Measurements from ENCODE around the gene CMTM5.
A peak's percentile ranks its signal among the peaks of the same experiment; 100 is the strongest.

Gene CMTM5

DNA sequence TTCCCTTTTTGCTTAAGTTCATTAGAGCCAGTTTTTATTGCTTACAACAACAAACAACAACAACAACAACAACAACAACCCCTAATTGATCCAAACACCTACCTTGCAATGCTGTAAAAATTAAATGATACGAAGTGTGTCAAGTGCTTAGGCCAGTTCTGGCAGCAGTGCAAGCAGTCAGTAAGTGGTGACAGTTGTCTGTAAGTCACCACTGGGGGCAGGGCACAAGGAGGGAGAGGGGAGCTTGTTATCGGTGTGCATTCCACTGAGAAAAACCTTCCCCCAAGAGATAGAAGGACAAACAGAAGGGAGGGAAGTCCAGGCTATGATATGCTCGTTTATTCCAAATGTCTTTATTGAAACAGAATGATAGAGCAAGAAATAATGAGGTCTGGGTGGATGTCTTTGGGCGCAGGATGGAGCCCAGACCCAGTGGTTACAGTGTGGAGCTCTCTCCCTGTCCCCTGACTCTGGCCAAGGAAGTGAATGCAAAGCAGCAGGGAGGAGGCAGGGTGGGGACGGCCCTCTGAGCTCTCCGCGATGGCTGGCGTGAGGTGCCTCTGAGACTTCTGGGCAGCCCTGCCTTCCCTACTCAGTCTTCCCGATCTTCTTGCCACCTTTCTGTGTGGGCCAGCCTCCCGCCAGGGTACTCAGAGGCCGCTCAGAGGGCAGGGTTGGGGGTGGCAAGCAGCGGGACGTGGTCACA is 30.7 kb upstream of the CMTM5 start:
- no peak for DNase-seq
- no peaks in the 10 kb centered on the region for H3K9me3 ChIP-seq

DNA sequence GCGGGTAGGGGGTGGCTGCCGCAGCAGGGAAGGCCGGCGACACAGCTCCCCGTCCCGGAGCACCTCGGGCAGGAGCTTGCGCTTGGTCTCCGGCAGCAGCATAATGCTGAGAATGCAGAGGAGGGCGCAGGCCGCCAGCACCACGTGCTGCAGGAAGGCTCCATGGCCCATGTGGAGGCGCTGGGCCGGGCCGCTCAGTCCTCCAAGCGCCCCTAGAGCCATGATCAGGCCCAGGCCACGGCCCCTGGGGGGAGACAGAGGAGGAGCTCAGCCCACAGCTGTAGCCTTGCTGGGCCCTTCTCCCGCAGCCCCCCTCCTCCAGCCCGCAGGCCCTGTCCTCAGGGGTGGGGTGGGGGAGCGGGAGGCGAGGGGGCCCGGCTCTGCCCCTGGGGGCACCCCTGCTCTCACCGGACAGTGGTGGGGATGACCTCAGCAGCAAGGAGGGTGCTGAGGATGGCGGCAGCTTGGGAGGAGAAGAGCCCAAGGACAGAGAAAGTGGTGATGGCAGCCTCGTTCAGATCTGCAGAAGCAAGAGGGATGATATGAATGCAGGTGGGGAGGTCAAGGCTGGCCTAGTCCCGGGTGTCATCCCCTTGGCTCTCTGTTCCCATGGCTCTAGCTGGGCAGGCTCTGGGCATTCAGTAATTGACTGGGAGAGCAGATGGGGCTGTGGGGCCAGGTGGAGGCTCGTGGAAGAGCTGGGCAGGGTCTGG is 30.0 kb upstream of the CMTM5 start:
- no peaks in the 10 kb centered on the region for H3K9me3 ChIP-seq
- DNase-seq, result no peak
- H3K36me3 ChIP-seq, result no peaks in the 10 kb centered on the region
- H3K4me1 ChIP-seq, result peaks cover 3% of the 10 kb centered on the region; the same call in 1 of the 2 replicates
- H3K4me3 ChIP-seq (ENCODE audit: low read depth, low read length), result no peak overlapping the region
- H3K27me3 ChIP-seq, result no peaks in the 10 kb centered on the region; the same call in 1 of the 2 replicates
- TF ChIP-seq, protein P1, sequence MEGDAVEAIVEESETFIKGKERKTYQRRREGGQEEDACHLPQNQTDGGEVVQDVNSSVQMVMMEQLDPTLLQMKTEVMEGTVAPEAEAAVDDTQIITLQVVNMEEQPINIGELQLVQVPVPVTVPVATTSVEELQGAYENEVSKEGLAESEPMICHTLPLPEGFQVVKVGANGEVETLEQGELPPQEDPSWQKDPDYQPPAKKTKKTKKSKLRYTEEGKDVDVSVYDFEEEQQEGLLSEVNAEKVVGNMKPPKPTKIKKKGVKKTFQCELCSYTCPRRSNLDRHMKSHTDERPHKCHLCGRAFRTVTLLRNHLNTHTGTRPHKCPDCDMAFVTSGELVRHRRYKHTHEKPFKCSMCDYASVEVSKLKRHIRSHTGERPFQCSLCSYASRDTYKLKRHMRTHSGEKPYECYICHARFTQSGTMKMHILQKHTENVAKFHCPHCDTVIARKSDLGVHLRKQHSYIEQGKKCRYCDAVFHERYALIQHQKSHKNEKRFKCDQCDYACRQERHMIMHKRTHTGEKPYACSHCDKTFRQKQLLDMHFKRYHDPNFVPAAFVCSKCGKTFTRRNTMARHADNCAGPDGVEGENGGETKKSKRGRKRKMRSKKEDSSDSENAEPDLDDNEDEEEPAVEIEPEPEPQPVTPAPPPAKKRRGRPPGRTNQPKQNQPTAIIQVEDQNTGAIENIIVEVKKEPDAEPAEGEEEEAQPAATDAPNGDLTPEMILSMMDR (IDR thresholded peaks at IDR 0.05; ENCODE audit: low read depth, low read length), result no peak

More for the DNA sequence above, 30.7 kb upstream of the CMTM5 start:
- no peaks in the 10 kb centered on the region; the same call in 1 of the 2 replicates for H3K27me3 ChIP-seq
- no peaks in the 10 kb centered on the region for H3K4me1 ChIP-seq
- TF ChIP-seq, protein P1 (IDR thresholded peaks at IDR 0.05; ENCODE audit: low read depth, low read length), result peak; percentile 10; the same call in 1 of the 2 replicates
- H3K4me3 ChIP-seq (ENCODE audit: low read depth, low read length), result no peak overlapping the region
- no peaks in the 10 kb centered on the region for H3K36me3 ChIP-seq

DNA sequence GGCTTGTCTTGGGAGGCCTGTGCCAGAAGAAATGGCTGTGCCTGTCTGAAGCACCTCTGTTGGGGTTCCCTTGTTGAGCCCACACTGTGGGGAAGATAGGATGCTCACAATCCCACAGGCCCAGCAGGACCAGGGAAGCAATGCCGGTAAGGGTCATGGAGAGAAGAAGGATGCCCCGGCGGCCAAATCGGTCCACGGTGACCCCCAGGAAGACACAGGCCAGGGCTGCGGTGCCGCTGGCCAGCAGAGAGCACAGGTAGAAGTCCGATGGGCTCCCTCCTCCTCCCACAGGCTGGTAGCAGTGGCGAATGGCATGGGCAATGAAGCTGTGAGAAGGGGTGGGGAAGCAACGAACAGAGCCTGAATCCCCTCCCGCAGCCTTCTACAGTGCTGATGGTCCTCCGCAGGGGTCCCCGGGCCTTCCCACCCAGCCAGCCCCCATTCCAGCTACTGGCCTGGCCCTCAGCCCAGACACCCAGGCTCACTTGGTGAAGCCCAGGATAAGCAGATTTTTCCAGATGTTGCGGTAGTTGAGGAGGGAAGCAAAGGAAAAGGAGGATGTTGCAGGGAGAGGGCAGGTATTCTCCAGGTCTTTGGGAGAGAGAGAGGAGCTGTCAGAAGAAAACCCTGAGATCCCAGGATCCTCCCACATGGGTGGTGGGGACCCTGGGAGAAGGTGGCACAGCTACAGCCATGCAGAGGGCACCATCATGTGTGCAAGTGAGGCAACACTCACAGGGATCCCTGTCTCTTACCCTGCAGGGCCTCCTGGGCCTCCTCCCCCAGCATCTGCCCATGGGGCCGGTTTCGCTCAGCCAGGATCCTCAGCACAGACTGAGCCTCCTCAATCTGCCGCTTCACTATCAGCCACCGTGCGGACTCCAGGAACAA is 29.2 kb upstream of the CMTM5 start:
- DNase-seq, result no peak
- Histone ChIP-seq H3K4me1 (peaks cover 3% of the 10 kb centered on the region; the same call in 1 of the 2 replicates), H3K4me3 (ENCODE audit: low read depth, low read length) (no peak overlapping the region), H3K9me3 (no peaks in the 10 kb centered on the region), H3K27me3 (no peaks in the 10 kb centered on the region; the same call in 1 of the 2 replicates), H3K36me3 (no peaks in the 10 kb centered on the region)
- TF ChIP-seq, protein P1 (IDR thresholded peaks at IDR 0.05; ENCODE audit: low read depth, low read length), result no peak

DNA sequence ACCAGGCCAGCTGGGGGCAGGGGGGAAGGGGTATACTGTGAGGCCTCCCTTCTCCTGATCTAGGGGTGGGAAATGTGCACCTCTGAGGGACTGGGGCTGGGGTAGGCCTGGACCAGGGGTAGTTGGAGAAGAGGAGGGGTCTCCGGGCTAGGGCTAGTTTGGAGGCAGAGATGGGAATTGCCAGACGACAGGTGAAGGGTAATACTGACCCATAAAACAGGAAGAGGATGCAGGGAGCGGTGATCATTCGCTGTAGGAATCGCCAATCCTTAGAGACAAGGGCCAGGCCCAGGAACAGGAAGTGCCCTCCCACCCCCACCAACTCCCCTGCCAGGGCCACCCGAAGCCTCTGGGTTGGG is 28.6 kb upstream of the CMTM5 start:
- DNase-seq, result no peak
- Histone ChIP-seq H3K36me3 (no peaks in the 10 kb centered on the region), H3K27me3 (no peaks in the 10 kb centered on the region), H3K9me3 (no peaks in the 10 kb centered on the region), H3K4me1 (peaks cover 3% of the 10 kb centered on the region; the same call in 1 of the 2 replicates), H3K4me3 (ENCODE audit: low read depth, low read length) (no peak overlapping the region)
- TF ChIP-seq, protein P1 (IDR thresholded peaks at IDR 0.05; ENCODE audit: low read depth, low read length), result no peak

DNA sequence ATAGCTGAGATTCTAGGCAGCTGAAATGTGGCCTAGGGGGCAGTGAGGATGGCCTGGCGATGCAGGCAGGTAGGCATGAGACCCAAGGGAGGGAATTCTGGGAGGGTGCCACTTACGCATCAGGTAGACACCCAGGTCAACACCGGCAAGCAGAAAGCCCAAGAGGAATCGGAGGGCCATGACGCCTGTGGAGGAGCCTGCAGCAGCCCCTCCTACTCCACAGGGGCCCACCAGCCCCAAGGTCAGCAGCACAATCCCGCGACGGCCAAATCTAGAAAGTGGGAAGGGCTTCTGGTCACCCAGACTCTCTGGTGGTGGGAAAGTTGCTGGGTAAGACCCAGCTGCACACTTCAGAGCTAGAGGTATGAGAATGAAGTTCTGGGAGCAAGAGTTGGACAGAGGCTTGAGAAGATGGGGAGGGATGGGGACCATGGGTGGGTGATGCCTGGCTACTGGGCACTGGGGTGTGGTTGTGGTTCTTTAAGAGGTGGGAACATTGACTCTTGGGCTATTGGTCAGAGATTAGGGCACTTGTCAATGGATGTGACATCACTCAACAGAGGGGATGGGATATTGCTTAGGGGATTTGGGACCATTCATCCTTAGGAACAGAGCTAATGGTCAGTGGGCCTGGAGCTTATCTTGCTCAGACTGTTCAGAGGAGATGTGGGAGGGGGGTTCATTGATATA is 27.5 kb upstream of the CMTM5 start:
- H3K4me3 ChIP-seq (ENCODE audit: low read depth, low read length), result no peak overlapping the region
- no peak for DNase-seq
- H3K4me1 ChIP-seq, result peaks cover 3% of the 10 kb centered on the region; the same call in 1 of the 2 replicates
- no peaks in the 10 kb centered on the region for H3K27me3 ChIP-seq
- TF ChIP-seq, protein P1 (IDR thresholded peaks at IDR 0.05; ENCODE audit: low read depth, low read length), result no peak
- no peaks in the 10 kb centered on the region for H3K36me3 ChIP-seq
- H3K9me3 ChIP-seq, result no peaks in the 10 kb centered on the region
